CMK (cell line): ENCODE results near the gene SLC8A3.

Experiments
- DNase-seq: peaks from one replicate; pipeline ENCODE4 v3.0.0-alpha.2; 2010; ENCODE audit warnings: low read depth

SLC8A3 gene

DNA sequence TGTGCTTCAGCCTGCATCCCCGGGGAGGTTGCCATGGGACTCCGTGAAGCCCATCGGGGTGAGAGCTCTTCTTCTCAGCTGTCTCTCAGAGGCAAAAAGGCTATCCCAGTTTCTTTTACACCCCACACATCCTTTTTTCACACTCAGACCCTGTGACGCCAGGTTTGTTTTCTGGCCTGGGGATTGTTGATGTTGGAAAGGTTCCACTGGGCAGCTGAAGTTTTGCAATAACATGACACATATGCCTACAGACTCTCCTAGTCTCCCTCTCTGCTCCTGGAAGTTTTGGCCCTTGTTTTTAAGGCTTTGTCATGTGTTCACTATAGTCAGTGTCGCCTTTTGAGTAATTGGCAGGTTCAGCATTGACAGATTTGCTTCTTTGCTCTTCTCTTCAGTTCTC lies 190.9 kb downstream of the SLC8A3 start:
- no peak for DNase-seq

DNA sequence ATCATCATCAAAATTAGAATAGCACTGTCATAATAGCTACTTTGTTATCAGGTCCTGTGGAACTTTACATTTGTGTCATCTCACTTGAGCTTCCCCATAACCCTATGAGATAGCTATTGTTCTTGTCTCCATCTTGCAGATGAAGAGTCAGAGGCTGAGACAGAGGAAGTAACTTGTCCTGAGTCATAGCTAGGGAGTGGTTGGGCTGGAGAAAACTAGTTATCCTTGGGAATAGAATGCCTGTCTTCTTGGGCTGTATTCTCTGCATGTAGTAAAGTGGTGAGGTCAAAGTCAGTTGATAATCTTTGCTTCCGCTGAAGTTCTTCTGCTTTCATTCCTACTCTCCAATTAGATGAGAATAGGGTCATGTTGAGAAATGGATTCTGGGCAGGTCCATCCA lies 192.5 kb downstream of the SLC8A3 start:
- DNase-seq = no peak
